HG02938 (cell line): ENCODE data around the gene C11orf42.
A peak's percentile ranks its signal among the peaks of the same experiment; 100 is the strongest.

ENCODE experiments used
- ATAC-seq: cut with Tn5 transposase; IDR thresholded peaks from one replicate; pipeline ENCODE4 v1.9.1; 2021; ENCODE audit warnings: mild to moderate bottlenecking, moderate library complexity; ENCODE audit not compliant: unreplicated experiment

The C11orf42 gene, protein sequence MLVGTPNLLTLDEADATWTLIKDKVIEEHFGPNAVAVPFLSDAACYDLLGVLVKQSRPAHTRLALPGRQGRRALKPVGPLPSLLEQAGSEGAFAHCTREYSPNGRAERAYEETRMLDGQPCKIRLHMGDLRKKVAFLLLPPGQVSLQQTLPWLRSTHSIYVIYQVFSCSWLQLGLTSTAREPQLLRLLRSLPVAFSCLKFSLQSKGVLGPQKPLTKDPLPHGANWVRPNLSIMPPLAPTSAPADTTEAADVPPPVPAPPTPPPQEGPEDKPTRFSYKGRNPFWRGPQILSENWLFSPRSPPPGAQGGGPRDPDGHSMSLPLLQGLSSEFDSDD

DNA sequence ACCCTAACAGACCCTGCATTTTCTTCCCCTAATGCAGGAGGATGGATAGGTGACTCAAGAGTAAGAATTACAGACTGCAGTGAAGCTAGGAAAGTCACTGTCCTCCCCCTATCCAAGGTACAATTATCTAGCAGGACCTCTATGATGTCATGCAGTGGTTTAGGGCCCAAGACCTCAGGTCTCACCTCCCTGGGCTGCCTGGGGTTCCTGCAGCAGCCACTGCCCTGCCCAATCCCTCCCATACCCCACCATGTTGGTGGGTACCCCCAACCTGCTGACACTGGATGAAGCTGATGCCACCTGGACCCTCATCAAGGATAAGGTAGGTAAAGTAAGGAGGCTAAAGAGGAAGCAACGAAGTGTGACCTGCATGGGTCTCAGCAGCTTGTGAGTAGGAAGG, at the start of gene C11orf42:
TSS of gene C11orf42 (plus strand) at position 192 of the 400 bp plus-strand sequence. CDS start at position 251, 59 bp downstream.
- no peak for ATAC-seq

DNA sequence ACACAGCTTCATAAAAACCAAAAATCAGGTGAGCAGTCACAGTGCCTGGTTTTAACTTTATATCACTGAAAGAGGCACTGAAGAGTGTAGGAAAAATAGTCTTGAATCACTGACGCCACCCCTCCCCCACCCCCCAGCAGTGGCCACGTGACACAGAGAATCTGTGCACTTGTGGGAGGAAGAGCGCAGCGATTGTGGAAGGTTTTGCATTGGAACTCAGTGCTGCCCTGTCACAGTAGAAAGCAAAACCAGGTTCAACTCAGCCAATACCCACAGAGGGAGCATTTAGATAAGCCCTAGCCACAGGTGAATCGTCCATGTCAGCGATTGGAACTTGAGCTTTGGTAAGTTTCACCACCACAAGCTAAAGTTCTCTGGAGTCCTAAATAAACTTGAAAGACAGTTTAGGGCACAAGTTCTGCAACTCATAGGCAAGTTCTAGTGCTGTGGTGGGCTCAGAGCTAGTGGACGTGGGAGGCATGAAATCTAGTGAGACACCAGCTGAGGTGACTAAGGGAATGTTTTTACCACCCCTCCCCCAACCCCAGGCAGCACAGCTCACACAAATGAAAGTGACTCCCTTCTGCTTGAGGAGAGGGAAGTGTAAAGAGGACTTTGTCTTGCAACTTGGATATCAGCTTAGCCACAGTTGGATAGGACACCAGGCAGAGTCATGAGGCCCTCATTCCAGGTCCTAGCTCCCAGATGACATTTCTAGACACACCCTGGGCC, 48.6 kb upstream of the C11orf42 start:
- no peak for ATAC-seq

DNA sequence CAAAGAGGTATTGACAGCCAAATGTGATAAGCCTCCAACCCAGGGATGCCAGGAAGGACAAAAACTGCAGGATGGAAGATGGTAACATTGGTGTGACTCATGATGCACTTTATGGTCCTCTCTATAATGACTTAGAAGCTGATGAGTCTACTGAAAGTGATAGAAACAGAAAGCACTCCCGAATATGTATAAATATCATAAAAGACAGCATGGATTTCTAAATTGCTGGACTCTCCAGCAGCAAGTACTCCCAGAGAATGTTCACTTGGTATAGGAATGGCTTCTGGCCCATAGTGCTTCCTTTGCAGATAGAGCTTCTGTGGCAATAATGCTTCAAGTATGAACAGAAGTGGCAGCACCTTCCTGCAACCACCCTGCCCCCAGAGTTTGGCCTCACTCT, 35.1 kb upstream of the C11orf42 start, which contains the start of gene OR52B2:
TSS of gene OR52B2 (minus strand) at position 101 of the 400 bp plus-strand sequence. CDS start at position 101, 0 bp downstream.
- no peak for ATAC-seq

DNA sequence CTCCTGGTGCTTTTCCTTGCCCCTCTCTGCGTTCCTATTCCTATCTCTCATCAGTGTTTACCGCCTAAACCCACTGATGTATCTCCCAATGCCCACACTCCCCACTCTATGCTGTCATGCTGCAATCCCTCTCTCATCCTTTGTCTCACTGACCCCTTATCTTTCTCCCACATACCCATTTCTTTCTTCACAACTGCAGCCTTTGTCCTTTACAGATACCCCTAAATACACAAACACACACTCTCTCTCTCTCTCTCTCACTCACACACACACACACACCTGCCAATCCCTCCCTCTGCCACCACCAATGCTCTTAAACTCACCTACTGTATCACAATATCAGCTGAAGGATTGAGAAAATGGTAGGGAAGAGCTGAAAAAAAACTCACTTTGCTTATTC, 29.9 kb upstream of the C11orf42 start:
- ATAC-seq = no peak

DNA sequence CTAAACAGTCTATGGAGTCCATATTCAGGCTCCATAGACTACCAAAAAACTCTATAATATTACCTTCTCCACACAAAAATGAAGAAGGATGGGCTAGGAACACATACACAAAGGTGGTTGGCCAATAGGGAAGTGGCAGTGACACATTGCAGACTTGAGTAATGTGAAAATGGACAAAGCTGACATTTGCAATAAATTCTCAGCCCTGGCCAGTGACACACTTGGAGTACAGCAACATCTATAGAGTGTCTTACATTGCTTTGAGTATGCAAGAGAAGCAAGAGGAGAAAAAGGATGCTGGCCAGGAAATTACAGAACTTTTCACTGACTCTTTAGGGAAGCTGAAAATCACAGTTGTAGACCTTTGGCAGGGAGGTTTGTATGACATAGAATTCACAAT, 13.6 kb upstream of the C11orf42 start:
- no peak for ATAC-seq

DNA sequence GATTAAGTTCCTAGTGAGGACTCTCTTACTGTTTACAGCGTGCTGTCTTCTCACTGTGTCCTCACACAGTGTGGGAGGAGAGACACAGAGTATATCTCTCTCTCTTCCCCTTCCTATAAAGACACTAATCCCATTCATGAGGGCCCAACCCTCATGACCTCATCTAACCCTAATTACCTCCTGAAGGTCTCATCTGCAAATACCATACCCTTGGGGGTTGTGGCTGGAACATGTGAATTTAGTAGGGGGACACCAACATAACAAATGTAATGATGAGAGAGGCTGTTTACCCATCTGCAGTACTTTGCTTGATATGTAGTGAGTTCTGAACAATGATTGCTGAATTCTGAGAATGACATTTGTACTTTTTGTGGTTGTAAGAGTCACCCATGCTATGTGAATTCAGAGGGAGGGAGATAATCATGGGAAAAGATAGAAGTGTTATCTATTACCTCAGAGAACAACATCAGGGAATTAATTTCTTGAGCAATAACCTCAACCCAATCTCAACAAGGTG, 11.2 kb upstream of the C11orf42 start:
- ATAC-seq = no peak

DNA sequence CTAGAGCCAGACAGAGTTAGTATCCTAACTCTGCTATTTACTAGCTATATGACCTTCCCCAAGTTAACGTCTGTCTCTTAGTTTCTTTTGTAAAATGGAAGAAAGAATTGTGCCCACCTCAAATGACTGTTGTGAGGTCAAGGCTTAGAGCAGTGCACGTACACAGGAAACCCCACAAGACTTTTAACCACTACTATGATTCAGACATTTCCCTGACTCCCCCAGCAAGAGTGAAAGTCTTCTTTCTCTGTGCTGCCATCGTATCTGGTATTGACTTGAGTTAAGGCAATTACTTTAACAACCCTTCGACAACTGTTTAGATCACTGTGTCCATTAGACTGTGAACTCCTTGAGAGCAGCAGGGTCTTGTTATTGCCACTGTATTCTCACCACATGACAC, 9.0 kb upstream of the C11orf42 start:
- ATAC-seq = peak; percentile 60

DNA sequence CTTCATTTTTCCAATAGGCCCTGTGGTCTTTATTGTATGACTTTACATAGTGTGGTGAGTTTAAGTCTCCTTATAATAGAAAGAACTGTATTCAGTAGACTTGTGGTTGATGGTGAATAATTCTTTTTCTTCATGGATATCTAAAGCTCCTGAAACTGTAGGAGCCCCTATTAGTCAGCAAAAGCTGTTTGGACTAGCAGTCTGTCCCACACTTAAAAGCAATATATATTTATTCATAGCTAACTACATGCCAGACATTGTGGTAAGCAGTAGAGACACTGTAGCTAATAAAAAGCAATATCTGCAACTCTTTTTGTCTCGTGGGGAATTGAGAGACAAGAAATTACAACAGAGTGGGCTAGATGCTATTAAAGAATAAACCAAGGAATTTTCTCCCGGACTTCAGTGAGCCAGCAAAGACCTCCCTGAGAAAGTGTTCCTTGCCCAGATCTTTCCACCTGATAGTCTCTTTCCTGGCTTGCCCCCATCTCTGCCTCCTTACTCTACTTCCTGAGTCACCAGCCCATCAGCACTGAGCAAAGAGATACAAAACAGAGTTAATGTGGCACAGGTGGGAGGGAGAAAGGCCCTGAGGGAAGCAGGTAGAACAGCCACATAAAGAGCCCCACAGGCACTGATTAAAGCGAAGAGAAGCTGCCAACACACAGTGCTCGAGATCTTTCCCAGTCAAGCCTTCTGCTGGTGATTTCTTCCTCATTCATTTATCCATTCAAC, 7.7 kb upstream of the C11orf42 start:
- ATAC-seq = no peak

DNA sequence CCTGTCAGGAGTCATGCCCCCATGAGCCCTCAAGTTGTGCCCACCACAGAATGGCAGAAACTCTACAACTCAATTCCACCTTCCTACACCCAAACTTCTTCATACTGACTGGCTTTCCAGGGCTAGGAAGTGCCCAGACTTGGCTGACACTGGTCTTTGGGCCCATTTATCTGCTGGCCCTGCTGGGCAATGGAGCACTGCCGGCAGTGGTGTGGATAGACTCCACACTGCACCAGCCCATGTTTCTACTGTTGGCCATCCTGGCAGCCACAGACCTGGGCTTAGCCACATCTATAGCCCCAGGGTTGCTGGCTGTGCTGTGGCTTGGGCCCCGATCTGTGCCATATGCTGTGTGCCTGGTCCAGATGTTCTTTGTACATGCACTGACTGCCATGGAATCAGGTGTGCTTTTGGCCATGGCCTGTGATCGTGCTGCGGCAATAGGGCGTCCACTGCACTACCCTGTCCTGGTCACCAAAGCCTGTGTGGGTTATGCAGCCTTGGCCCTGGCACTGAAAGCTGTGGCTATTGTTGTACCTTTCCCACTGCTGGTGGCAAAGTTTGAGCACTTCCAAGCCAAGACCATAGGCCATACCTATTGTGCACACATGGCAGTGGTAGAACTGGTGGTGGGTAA, 6.1 kb upstream of the C11orf42 start, which contains the start of gene OR52W1:
TSS of gene OR52W1 (plus strand) at position 51 of the 637 bp plus-strand sequence. CDS start at position 51, 0 bp downstream.
- no peak for ATAC-seq

DNA sequence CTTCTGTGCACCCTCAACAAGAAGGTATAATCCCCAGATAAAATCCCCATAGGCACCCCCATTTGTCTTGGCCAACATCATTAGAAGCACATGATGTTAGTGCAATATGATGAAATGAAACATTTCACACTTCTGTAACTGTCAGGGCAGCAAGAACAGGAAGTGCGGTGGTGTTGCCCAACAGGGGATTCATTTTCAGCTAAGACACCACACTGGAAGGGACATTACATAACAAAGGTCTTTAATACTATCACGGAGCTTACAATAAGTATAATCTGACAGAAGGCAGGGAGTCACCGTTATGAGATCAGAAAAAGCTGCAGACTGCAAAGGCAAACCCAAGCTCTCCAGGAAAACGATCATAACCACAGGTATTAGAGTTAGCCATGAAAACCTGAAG, 4.4 kb upstream of the C11orf42 start:
- no peak for ATAC-seq

DNA sequence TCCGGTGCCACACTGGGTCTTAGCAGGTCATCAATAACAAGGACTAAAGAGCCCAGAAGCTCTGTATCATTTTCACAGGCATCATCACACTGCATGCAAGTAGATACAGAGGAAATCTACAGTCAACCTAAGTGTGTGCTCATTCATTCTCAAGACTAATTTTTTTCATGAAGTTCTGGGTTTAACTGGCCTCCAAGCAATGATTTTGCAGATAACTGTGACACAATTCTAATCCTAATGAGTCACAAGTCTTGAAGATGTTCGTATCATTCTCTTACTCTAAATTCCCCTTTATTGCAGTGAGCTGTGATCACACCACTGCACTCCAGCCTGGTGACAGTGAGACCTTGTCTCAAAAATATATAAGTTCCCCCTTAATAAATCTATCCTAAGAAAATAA, 3.9 kb upstream of the C11orf42 start:
- no peak for ATAC-seq

DNA sequence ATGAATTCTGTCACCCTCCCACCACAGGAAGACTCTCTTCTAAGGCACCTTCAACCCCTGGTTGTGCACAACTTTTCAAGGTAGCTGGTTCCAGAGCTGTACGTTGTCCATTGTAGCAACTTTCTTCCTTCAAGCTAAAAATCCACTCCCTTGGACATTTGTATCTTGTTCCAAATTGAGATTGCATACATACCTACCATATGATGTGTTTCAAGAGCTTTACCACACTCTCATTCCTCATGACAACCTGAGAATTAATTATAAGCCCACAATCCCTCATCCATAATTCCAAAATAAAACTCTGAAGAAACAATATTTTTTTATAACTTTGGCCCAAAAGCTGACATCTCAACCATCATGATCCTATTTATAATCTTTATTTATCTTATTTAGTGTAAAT, 3.3 kb upstream of the C11orf42 start:
- ATAC-seq = no peak

DNA sequence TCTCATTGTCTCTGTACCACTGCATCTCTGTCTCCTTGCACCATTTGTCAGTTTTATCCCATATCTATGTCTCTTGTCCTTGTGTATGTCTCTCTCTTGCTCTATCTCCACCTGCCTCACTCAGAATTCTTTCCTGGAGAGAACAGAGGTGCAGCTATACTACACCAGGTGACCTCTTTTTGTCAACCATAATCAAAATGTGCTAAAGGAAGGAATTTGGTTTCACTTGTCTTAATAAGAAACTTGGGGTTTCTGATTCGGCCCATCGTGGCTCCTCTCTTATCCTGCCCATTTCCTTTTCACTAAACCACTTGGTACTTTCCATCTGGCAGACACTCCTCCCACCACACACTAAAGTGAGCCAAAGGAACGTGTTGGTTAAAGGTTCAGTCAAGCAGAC, 2.0 kb upstream of the C11orf42 start:
- ATAC-seq = peak; percentile 71

DNA sequence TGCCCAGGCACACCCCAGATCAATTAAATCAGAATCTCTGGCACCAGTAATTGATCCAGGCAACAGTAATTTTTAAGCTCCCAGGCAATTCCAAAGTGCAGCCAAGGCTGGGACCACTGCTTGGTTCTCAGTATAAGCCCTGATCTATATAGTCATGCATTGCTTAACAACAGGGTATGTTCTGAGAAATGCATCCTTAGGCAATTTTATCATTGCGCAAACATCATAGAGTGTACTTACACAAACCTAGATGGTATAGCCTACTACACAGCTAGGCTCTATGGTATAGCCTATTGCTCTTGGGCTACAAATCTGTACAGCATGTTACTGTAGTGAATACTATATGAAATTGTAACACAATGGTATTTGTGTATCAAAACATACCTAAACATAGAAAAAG, 651 bp upstream of the C11orf42 start:
- ATAC-seq = no peak

DNA sequence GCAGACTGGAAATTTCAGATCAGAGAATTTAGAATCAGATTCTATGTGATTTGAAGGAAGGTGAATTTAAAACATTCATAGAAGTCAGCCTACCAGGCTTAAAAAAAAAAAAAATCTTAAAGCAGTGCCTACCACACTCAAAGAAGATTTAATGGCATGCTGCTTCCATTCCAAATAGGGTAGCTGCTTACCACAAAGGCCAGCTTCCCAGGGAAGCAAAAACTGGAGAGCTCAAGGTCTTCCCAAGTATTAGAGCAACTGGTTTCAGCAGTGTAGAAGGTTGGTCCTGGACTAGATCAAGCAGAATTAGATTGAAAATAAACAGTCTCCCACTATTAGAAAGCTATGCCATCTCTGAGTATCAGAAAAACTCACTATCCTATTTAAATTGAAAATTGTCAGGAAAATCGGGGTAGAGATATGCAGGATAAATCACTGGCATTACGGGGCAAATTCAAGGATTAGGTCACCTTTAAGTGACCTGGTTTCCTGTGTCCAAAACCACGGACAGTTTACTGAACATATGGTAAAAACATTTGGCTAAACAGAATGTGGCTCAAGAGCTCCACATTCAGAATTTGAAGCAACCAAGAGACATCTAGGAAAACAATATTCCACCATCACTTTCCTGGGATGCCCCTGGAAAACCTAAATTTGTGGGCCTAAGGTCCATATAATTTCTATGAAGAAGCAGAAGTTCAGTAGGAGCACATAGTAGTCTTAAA, 1.3 kb downstream of the C11orf42 start:
- no peak for ATAC-seq

DNA sequence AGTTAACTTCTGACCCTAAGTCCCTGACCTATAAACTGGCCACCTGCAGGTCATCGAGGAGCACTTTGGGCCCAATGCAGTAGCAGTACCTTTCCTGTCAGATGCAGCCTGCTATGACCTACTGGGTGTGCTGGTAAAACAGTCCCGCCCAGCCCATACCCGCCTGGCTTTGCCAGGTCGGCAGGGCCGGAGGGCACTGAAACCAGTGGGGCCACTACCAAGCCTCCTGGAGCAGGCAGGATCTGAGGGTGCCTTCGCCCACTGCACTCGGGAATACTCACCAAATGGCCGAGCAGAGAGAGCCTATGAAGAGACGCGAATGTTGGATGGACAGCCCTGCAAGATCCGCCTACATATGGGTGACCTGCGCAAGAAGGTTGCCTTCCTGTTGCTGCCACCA, 4.4 kb downstream of the C11orf42 start:
- ATAC-seq = no peak

DNA sequence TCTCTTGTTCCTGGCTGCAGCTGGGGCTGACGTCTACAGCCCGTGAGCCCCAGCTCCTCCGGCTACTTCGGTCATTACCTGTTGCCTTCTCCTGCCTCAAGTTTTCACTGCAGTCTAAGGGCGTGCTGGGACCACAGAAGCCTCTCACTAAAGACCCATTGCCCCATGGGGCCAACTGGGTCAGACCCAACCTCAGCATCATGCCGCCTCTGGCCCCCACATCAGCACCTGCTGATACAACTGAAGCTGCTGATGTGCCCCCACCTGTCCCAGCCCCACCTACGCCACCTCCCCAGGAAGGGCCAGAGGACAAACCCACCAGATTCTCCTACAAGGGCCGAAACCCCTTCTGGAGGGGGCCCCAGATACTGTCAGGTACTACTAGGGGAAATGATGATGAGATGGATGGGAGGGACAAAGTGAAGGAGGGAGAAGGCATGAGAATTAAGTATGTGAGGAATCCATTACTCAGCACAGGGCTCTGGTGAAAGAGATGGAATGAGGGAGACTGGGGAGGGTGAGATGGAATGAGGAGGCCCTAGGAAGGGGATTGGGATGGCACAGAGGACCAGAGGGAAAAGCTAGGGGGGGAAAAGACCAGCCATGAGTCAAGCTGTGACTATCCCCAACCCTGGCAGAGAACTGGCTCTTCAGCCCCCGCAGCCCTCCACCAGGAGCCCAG, 5.1 kb downstream of the C11orf42 start:
- no peak for ATAC-seq

DNA sequence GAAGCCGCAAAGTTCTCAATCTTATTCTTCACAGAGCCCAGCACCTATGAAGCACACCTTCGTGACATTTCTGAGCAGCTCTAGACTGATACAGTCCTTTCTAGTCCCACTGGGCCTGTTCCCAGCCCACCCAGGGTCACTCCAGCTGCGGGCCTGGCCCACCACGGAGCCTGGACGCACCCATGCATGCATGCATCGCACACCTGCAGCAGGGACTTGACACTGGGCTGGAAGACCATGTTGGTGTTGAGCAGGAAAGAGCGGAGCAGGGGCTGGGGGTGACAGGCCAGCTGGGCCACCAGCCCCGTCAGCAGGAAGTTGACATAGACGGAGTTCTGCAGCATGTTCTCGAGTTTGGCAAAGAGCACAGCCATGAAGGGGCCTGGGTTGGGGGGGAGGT, 9.2 kb downstream of the C11orf42 start:
- ATAC-seq = no peak

DNA sequence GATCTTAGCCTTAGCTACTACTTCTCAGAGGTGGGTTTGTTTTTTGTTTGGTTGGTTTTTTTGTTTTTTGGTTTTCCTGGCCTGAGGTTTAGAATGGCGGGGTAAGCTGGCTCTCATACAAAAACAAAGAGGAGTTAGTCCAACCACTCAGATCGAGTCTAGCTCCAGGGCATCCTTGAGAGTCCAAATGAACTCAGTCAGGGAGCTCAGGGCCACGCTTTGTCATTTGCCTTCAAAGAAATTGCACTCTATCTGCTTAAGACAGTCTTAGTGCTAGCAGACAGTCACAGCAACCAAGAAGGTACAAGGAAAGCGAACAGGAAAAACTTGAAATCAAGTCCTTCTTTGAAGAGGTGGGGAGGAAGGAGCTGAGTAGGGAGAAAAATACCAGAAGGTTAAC, 11.1 kb downstream of the C11orf42 start:
- no peak for ATAC-seq

DNA sequence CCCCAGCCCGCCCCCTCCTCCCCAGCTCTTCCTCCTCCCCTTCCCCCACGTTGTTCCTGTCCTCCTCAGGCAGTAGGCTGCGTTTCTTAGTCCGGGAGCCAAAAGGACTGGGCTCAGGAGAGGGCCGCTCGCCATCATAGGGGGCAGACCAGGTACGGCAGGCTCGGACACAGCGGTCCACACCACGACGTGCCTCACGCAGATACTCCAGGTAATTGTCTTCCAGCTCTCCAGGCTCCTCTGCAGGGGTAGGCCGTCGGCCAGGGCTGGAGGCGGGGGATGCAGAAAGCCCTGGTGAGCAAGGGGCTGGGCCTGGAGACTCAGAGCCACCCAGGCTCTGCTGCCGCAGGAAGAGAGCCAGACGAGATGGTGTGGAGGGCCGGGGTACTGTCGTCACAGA, 12.4 kb downstream of the C11orf42 start:
- no peak for ATAC-seq
